MG63 (cell line): ENCODE measurements around the gene SPATS2L. TPM values are rescaled to one million over a fixed set of nuclear protein-coding genes. Genes with fewer than 3 reads are reported as not detected.
A peak's percentile ranks its signal among the peaks of the same experiment; 100 is the strongest.

ENCODE experiments used
- DNase-seq: peaks from one replicate; pipeline ENCODE4 v3.0.0-alpha.2; 2020
- H3K27me3 ChIP-seq: fragments of 250-450 bp; sonication (Bioruptor Pico); 2 replicates; pipeline ENCODE4 v1.5.1; 2020; ENCODE audit warnings: mild to moderate bottlenecking, moderate library complexity
- H3K36me3 ChIP-seq: fragments of 250-450 bp; sonication (Bioruptor Pico); 2 replicates; pipeline ENCODE4 v1.5.1; 2020; ENCODE audit warnings: mild to moderate bottlenecking, moderate library complexity
- H3K4me3 ChIP-seq: fragments of 250-450 bp; sonication (Bioruptor Pico); 2 replicates; pipeline ENCODE4 v1.5.1; 2020; ENCODE audit warnings: mild to moderate bottlenecking, moderate library complexity
- H3K9me3 ChIP-seq: fragments of 250-450 bp; sonication (Bioruptor Pico); 2 replicates; pipeline ENCODE4 v1.5.1; 2020; ENCODE audit warnings: mild to moderate bottlenecking, moderate library complexity
- total RNA-seq: library from RNA; depleted of rRNA; stranded (reverse); fragments of >200 nt; shearing (Covaris generic); gene quantifications from 2 replicates; pipeline ENCODE4 v1.2.3, GENCODE V29; 2014; ENCODE audit warnings: low replicate concordance

Gene SPATS2L
- total RNA-seq, 1 experiment from 2014 or later = 26.6 TPM

GRCh38 chr2:200373973-200374416 is 67.5 kb downstream of the SPATS2L start:
- H3K4me3 ChIP-seq = no peak overlapping the region
- H3K27me3 ChIP-seq = no peaks in the 10 kb centered on the region
- no peaks in the 10 kb centered on the region for H3K36me3 ChIP-seq
- H3K9me3 ChIP-seq = no peaks in the 10 kb centered on the region
- no peak for DNase-seq

GRCh38 chr2:200376513-200377354 is 70.2 kb downstream of the SPATS2L start:
- DNase-seq = no peak
- no peaks in the 10 kb centered on the region for H3K27me3 ChIP-seq
- H3K4me3 ChIP-seq = no peak overlapping the region
- no peaks in the 10 kb centered on the region for H3K9me3 ChIP-seq
- H3K36me3 ChIP-seq = no peaks in the 10 kb centered on the region

GRCh38 chr2:200377355-200378336 is 71.2 kb downstream of the SPATS2L start:
- Histone ChIP-seq H3K36me3 (no peaks in the 10 kb centered on the region), H3K4me3 (no peak overlapping the region), H3K9me3 (no peaks in the 10 kb centered on the region), H3K27me3 (no peaks in the 10 kb centered on the region)
- no peak for DNase-seq

- Histone ChIP-seq H3K27me3 (no peaks in the 10 kb centered on the region), H3K9me3 (no peaks in the 10 kb centered on the region), H3K36me3 (no peaks in the 10 kb centered on the region), H3K4me3 (no peak overlapping the region)
- peak; percentile 60 for DNase-seq
Observed at GRCh38 chr2:200378652-200379290, 72.3 kb downstream of the SPATS2L start.

GRCh38 chr2:200379481-200380090 is 73.1 kb downstream of the SPATS2L start:
- Histone ChIP-seq H3K27me3 (no peaks in the 10 kb centered on the region), H3K36me3 (no peaks in the 10 kb centered on the region), H3K9me3 (no peaks in the 10 kb centered on the region), H3K4me3 (no peak overlapping the region)
- no peak for DNase-seq

GRCh38 chr2:200380091-200380561 is 73.6 kb downstream of the SPATS2L start:
- H3K4me3 ChIP-seq = no peak overlapping the region
- no peak for DNase-seq
- H3K36me3 ChIP-seq = no peaks in the 10 kb centered on the region

GRCh38 chr2:200380833-200381542 is 74.5 kb downstream of the SPATS2L start:
- no peak overlapping the region for H3K4me3 ChIP-seq
- no peaks in the 10 kb centered on the region for H3K27me3 ChIP-seq
- no peak for DNase-seq
- no peaks in the 10 kb centered on the region for H3K9me3 ChIP-seq
- no peaks in the 10 kb centered on the region for H3K36me3 ChIP-seq

More at GRCh38 chr2:200380091-200380561, 73.6 kb downstream of the SPATS2L start:
- Histone ChIP-seq H3K27me3 (no peaks in the 10 kb centered on the region), H3K9me3 (no peaks in the 10 kb centered on the region)

- Histone ChIP-seq H3K9me3 (no peaks in the 10 kb centered on the region), H3K4me3 (no peak overlapping the region), H3K36me3 (no peaks in the 10 kb centered on the region), H3K27me3 (no peaks in the 10 kb centered on the region)
- no peak for DNase-seq
Observed at GRCh38 chr2:200382874-200383273, 76.4 kb downstream of the SPATS2L start.

- H3K9me3 ChIP-seq = no peaks in the 10 kb centered on the region
- no peaks in the 10 kb centered on the region for H3K27me3 ChIP-seq
- DNase-seq = no peak
- H3K36me3 ChIP-seq = no peaks in the 10 kb centered on the region
- peak overlapping the region; percentile 38 for H3K4me3 ChIP-seq
Observed at GRCh38 chr2:200383380-200384110, 77.1 kb downstream of the SPATS2L start.

- no peaks in the 10 kb centered on the region for H3K9me3 ChIP-seq
- peaks cover 14% of the 10 kb centered on the region for H3K36me3 ChIP-seq
- no peaks in the 10 kb centered on the region for H3K27me3 ChIP-seq
- no peak for DNase-seq
- H3K4me3 ChIP-seq = no peak overlapping the region
Observed at GRCh38 chr2:200385063-200385635, 78.7 kb downstream of the SPATS2L start.

GRCh38 chr2:200393191-200393590 is 86.7 kb downstream of the SPATS2L start:
- Histone ChIP-seq H3K36me3 (peaks cover 30% of the 10 kb centered on the region), H3K9me3 (no peaks in the 10 kb centered on the region), H3K27me3 (no peaks in the 10 kb centered on the region), H3K4me3 (no peak overlapping the region)
- no peak for DNase-seq

GRCh38 chr2:200394045-200394444 is 87.6 kb downstream of the SPATS2L start:
- H3K36me3 ChIP-seq = peaks cover 27% of the 10 kb centered on the region
- no peaks in the 10 kb centered on the region for H3K27me3 ChIP-seq
- no peak for DNase-seq
- no peak overlapping the region for H3K4me3 ChIP-seq
- H3K9me3 ChIP-seq = no peaks in the 10 kb centered on the region

- Histone ChIP-seq H3K36me3 (no peaks in the 10 kb centered on the region; the same call in none of the 2 replicates), H3K9me3 (no peaks in the 10 kb centered on the region)
- no peak for DNase-seq
Observed at GRCh38 chr2:200396781-200397242, 90.3 kb downstream of the SPATS2L start.

GRCh38 chr2:200397785-200398184 is 91.3 kb downstream of the SPATS2L start:
- Histone ChIP-seq H3K27me3 (no peaks in the 10 kb centered on the region), H3K4me3 (no peak overlapping the region), H3K36me3 (no peaks in the 10 kb centered on the region; the same call in none of the 2 replicates), H3K9me3 (no peaks in the 10 kb centered on the region)
- peak; percentile 41 for DNase-seq

More at GRCh38 chr2:200396781-200397242, 90.3 kb downstream of the SPATS2L start:
- Histone ChIP-seq H3K27me3 (no peaks in the 10 kb centered on the region), H3K4me3 (no peak overlapping the region)

- H3K36me3 ChIP-seq = peaks cover 2% of the 10 kb centered on the region
Observed at GRCh38 chr2:200399046-200399445, 92.6 kb downstream of the SPATS2L start.

More at GRCh38 chr2:200399046-200399445, 92.6 kb downstream of the SPATS2L start:
- H3K9me3 ChIP-seq = no peaks in the 10 kb centered on the region; the same call in 1 of the 2 replicates
- no peak overlapping the region for H3K4me3 ChIP-seq
- DNase-seq = peak; percentile 27
- H3K27me3 ChIP-seq = no peaks in the 10 kb centered on the region
